Stomach (tissue), 4 donors: ENCODE measurements around the gene WFS1.

ENCODE experiments used
- CTCF ChIP-seq, 7 experiments: fragments of 450-650 bp in 4 of 7; fragments of 200-600 bp in 3 of 7; sonication (generic) in 3 of 7; IDR thresholded peaks; one replicate each; pipeline ENCODE4 v1.5.1; 2016 to 2019; ENCODE audit warnings: antibody characterized with exemption in 7 of 7, control low read depth in 2 of 7, mild to moderate bottlenecking in 1 of 7
- POLR2A ChIP-seq, 4 donors: fragments of 450-650 bp; IDR thresholded peaks; one replicate each; pipeline ENCODE4 v1.6.1; 2016; ENCODE audit warnings: antibody characterized with exemption in 4 of 4, control low read depth in 2 of 4, mild to moderate bottlenecking in 1 of 4, moderate library complexity in 1 of 4
- POLR2AphosphoS5 ChIP-seq, 3 donors: sonication (generic); formaldehyde crosslinking; IDR thresholded peaks; one replicate each; pipeline ENCODE4 v1.6.1; 2016; ENCODE audit warnings: antibody characterized with exemption in 3 of 3

GRCh38 chr4:6300359-6300758 is 30.7 kb downstream of the WFS1 start:
- TF ChIP-seq POLR2A (IDR thresholded peaks at IDR 0.05) = no peak
- no peak for TF ChIP-seq POLR2AphosphoS5 (IDR thresholded peaks at IDR 0.05)
- TF ChIP-seq CTCF (IDR thresholded peaks at IDR 0.05) = no peak
